ENCODE measurements around the gene TPSAB1.

Gene TPSAB1

DNA sequence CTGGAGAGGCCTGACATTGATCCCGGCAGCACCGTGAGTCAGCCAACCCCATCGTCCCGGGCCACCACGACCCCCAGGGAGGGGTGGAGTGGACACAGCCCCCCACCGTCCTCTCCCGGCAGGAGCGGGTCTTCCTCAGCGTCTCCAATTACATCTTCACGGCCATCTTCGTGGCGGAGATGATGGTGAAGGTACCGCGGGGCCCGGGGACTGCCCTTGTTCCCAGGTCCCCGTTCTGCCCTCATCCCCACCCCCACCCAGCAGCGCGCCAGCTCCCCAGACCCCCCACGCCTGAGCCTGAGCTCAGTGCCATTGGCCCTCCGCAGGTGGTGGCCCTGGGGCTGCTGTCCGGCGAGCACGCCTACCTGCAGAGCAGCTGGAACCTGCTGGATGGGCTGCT, 30.0 kb upstream of the TPSAB1 start:
- DNase-seq (ENCODE audit: low read depth): no peak

DNA sequence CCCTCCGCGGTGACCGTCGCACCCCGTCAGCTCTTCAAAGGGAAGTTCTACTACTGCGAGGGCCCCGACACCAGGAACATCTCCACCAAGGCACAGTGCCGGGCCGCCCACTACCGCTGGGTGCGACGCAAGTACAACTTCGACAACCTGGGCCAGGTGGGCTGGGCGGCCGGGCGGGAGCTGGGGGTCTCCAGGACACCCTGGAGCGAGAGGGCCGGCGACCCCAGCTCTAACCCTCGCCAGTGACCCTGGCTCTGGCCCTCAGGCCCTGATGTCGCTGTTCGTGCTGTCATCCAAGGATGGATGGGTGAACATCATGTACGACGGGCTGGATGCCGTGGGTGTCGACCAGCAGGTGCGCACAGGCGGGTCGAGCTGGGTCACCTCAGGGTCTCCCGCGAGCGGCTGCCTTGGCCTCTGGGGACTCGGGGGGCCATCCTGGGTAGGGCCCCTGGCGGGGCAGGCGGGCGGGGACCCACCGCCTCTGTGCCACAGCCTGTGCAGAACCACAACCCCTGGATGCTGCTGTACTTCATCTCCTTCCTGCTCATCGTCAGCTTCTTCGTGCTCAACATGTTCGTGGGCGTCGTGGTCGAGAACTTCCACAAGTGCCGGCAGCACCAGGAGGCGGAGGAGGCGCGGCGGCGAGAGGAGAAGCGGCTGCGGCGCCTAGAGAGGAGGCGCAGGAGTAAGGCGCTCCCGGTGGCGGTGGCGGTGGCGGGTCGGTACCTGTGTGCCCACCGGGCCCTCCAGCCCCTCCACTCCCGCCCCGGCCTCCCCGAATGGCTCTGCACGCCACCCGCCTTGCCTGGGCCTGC, 28.8 kb upstream of the TPSAB1 start:
- no peak for DNase-seq (ENCODE audit: low read depth)

GRCh38 chr16:1212616-1213194, 27.8 kb upstream of the TPSAB1 start:
- DNase-seq (ENCODE audit: low read depth): no peak

GRCh38 chr16:1213231-1213630, 27.3 kb upstream of the TPSAB1 start:
- DNase-seq (ENCODE audit: low read depth): no peak

- no peak for DNase-seq (ENCODE audit: low read depth)
Measured at GRCh38 chr16:1213796-1214372, 26.6 kb upstream of the TPSAB1 start.

DNA sequence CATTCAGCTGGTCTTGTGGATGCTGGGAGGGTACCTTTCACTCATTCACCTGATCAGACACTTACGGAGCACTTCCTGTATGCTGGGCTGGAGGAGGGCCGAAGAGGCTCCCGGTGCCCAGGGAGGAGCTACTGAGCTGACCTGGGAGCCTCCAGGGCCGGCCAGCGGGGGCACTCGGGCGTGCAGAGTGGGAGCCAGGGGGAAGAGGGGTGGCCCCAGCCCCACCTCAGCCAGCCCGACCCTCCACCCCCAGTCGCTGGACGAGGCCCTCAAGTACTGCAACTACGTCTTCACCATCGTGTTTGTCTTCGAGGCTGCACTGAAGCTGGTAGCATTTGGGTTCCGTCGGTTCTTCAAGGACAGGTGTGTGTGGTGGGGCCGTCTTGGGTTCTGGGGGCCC, 25.8 kb upstream of the TPSAB1 start:
- DNase-seq (ENCODE audit: low read depth): no peak

GRCh38 chr16:1215574-1216295, 24.8 kb upstream of the TPSAB1 start:
- no peak for DNase-seq (ENCODE audit: low read depth)

- DNase-seq (ENCODE audit: low read depth): no peak
Measured at GRCh38 chr16:1216296-1216619, 24.2 kb upstream of the TPSAB1 start.

DNA sequence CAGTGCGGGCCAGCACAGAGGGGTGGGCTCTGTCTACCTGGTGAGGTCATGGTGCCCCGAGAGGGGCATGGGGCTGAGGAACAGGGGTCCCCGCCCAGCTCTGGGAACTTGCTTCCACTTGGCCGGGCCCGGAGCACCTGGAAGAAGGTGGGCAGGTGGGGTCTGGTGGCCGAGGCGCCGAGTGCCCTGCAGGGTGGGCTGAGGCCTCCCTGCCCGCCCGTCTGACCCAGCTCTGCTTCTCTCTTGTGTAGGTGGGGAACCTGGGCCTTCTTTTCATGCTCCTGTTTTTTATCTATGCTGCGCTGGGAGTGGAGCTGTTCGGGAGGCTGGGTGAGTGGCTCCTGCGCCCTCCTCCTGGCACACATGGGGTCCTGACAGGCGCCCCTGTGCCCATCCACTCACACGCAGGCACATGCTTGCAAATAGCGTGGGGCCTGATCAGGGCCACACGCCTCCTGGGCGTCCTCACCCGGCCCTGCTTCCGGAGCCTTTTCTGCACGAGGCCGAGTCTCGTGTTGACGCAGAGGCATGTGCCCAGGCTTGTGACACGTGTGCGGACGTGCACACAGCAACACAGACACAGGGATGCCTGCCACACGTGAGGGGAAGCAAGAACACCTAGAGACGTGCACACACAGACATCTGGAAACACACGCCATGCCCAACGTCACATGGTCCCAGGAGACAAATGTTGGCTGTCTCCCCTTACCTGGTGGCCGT, 23.7 kb upstream of the TPSAB1 start:
- DNase-seq (ENCODE audit: low read depth): no peak

DNA sequence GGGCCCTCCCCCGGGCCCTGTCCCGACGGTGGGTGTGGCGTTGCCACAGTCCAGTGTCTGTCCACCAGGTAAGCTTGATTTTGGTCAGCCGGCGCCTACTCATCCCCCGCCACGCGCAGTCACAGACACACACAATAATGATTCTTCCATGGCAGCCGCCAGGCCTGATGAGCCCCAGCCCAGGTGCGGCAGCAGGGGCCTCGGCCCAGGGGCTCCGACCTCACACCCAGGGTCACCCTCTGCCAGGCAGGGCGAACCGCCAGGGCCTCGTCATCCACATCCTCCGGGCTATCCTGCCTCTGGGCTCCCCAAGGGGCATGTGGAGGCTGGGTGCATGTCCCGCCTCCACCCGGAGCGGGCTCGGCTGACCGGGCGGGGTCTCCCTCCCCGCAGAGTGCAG, 23.0 kb upstream of the TPSAB1 start:
- no peak for DNase-seq (ENCODE audit: low read depth)

- no peak for DNase-seq (ENCODE audit: low read depth)
Measured at GRCh38 chr16:1218061-1218929, 22.2 kb upstream of the TPSAB1 start.

DNA sequence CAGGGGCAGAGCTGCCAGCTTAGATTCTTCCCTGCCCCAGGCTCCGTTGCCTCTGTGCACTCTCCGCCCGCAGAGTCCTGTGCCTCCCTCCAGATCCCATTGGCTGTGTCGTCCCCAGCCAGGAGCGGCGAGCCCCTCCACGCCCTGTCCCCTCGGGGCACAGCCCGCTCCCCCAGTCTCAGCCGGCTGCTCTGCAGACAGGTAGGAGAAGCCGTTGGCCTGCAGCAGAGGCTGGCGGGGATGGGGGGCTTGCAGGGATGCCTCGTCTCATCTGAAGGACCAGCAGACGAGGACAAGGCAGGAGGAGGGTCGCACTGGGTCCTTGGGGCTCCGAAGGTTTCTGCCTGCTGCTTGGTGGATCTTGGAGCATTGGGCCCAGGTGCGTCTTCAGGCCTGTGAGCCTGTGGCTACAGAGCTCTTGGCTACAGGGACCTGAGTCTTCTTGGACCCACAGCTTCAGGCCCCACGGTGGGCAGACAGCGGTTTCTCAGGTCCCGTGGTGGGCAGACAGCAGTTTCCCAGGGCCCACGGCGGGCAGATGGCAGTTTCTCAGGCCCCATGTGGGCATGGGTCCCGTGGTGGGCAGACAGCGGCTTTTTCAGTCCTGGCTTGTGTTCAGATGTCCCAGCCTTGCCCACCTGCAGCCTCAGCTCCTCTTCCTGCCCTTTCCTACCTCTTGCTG, 21.4 kb upstream of the TPSAB1 start:
- DNase-seq (ENCODE audit: low read depth): no peak

DNA sequence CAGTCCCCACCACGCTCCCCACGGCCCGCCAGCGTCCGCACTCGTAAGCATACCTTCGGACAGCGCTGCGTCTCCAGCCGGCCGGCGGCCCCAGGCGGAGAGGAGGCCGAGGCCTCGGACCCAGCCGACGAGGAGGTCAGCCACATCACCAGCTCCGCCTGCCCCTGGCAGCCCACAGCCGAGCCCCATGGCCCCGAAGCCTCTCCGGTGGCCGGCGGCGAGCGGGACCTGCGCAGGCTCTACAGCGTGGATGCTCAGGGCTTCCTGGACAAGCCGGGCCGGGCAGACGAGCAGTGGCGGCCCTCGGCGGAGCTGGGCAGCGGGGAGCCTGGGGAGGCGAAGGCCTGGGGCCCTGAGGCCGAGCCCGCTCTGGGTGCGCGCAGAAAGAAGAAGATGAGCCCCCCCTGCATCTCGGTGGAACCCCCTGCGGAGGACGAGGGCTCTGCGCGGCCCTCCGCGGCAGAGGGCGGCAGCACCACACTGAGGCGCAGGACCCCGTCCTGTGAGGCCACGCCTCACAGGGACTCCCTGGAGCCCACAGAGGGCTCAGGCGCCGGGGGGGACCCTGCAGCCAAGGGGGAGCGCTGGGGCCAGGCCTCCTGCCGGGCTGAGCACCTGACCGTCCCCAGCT, 20.3 kb upstream of the TPSAB1 start:
- DNase-seq (ENCODE audit: low read depth): no peak

GRCh38 chr16:1220841-1221627, 19.5 kb upstream of the TPSAB1 start:
- DNase-seq (ENCODE audit: low read depth): no peak

GRCh38 chr16:1221628-1222552, 18.6 kb upstream of the TPSAB1 start:
- DNase-seq (ENCODE audit: low read depth): no peak

DNA sequence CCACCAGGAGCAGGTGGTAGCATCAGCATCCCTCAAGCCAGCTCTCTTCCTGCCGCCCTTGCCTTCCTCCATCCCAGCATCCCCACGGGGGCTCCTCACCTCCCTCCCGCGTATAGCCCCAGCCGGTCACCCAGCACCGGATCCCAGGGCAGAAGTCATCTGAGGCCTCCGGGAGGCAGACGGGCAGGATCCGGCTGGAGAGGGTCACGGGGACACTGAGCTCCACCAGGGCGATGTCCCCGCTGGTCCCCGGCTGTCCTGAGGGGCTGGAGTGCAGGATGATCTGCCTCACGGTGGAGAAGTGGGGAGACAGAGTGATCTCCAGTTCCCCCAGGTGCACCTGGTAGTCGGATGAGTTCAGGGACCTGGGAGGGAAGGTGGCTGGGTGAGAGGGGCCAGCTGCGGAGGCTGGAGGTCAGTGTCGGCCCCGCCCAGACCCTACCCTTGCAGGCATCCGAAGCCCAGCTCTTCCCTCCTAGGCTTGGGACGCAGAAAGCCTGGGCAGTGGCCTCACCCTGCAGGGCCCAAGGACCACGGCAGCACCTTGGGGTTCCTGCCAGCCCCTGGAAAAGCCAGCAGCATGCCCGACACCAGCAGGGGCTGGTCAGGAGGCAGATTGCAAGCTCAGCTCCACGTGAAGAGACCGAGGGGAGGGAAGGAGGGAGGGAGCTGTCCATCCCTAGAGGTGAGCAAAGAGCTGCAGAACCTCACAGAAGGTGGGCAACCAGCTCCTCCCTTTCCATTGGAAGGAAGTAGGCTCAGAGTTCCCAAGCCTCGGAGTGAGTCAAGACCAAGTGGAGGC, 17.8 kb upstream of the TPSAB1 start:
- no peak for DNase-seq (ENCODE audit: low read depth)

Data from activated gamma-delta T cell treated with anti-CD3 and anti-CD28 coated beads, Interleukin-2, amount 50 U/mL, for 16 hours (primary cell).